ENCODE measurements around the gene LOXHD1.

The LOXHD1 gene

DNA sequence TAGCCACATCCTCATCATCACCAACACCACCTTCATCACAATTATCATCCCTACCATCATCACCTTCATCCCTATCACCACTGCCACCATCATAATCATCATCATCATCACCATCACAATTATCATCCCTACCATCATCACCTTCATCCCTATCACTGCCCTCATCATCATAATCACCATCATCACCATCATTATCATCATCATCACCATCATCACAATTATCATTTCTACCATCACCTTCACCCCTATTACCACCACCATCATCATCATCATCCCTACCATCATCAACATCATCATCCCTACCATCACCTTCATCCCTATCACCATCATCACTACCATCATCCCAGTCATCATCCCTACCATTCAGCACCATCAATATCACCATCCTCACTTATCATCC, 140.5 kb downstream of the LOXHD1 start:
- TF ChIP-seq, protein P1, sequence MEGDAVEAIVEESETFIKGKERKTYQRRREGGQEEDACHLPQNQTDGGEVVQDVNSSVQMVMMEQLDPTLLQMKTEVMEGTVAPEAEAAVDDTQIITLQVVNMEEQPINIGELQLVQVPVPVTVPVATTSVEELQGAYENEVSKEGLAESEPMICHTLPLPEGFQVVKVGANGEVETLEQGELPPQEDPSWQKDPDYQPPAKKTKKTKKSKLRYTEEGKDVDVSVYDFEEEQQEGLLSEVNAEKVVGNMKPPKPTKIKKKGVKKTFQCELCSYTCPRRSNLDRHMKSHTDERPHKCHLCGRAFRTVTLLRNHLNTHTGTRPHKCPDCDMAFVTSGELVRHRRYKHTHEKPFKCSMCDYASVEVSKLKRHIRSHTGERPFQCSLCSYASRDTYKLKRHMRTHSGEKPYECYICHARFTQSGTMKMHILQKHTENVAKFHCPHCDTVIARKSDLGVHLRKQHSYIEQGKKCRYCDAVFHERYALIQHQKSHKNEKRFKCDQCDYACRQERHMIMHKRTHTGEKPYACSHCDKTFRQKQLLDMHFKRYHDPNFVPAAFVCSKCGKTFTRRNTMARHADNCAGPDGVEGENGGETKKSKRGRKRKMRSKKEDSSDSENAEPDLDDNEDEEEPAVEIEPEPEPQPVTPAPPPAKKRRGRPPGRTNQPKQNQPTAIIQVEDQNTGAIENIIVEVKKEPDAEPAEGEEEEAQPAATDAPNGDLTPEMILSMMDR (IDR thresholded peaks at IDR 0.05; ENCODE audit: control insufficient read depth, insufficient read depth, low read depth, low read length, missing control alignments), result no peak
- DNase-seq (ENCODE audit: low read depth), result no peak
- no peak overlapping the region for H3K4me3 ChIP-seq (ENCODE audit: control insufficient read depth, low read depth, low read length)

DNA sequence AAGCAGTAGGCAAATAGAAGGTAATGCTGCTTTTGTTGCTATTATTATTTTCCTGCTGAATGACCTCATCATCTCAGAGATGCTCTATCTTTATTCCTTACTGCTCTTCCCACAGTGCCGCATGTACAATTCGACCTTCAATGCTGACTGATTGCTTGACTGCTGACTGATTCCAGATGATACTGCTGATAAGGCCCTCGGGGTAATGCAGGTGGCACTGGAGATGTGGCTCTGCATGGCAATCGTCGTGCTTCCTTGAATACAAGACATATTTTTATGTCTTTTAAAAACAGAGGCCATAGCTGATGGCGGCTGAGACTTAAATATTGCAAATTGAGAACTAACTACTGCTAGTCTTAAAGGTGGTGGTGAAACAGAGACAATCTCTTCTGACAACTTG, 146.6 kb downstream of the LOXHD1 start:
- TF ChIP-seq, protein P1 (IDR thresholded peaks at IDR 0.05; ENCODE audit: control insufficient read depth, insufficient read depth, low read depth, low read length, missing control alignments), result no peak
- DNase-seq (ENCODE audit: low read depth), result no peak
- H3K4me3 ChIP-seq (ENCODE audit: control insufficient read depth, low read depth, low read length), result no peak overlapping the region

DNA sequence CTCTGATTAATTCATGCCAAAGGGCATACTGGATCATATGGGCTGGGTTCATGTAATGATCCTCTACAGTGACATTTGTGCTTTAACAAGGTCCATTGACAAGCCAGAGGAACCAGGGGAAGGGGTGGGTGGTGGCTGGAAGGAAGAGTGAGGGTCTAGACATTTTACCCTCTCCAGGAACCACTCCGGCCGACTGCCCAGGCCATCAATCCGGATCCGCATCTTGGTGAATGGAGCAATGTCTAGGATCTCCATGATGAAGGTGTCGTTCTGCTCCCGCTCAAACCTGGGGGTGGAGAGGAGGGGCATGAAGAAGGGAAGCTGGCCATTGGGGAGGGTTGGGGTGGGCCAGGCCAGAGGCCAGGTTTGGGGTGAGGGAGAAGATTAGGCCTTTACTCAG, 147.5 kb downstream of the LOXHD1 start:
- TF ChIP-seq, protein P1 (IDR thresholded peaks at IDR 0.05; ENCODE audit: control insufficient read depth, insufficient read depth, low read depth, low read length, missing control alignments), result no peak
- DNase-seq (ENCODE audit: low read depth), result no peak
- H3K4me3 ChIP-seq (ENCODE audit: control insufficient read depth, low read depth, low read length), result no peak overlapping the region

DNA sequence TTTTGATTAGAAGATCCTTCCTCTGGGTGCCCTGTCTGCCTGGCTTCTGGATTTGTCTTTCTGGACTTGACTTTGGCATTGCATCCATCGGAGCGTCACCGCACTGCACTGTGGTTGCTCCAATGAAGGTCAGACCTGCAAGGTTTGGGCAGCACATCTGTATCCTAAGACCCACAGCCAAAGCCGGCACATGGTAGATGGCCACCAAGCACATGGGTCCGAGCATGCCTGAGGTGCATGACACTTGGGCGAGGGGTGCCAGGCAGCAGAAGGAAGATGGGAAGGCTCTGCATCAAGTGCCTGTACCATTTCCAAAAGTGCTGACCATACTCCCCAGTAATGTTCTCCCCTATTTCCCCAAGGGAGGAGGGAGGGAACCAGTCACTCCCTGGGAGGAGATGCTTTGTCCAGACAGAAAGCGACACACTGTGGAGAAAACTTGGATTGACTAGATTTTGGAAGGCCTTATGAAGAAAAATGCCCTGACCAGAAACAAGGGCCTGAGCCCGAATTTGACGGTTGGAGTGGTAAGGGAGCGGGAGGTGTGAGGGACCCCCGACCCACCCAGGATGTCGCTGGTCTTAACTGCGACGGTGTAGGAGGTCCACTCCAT, 149.9 kb downstream of the LOXHD1 start:
- no peak for DNase-seq (ENCODE audit: low read depth)
- TF ChIP-seq, protein P1 (IDR thresholded peaks at IDR 0.05; ENCODE audit: control insufficient read depth, insufficient read depth, low read depth, low read length, missing control alignments), result peak; percentile 8
- H3K4me3 ChIP-seq (ENCODE audit: control insufficient read depth, low read depth, low read length), result no peak overlapping the region

DNA sequence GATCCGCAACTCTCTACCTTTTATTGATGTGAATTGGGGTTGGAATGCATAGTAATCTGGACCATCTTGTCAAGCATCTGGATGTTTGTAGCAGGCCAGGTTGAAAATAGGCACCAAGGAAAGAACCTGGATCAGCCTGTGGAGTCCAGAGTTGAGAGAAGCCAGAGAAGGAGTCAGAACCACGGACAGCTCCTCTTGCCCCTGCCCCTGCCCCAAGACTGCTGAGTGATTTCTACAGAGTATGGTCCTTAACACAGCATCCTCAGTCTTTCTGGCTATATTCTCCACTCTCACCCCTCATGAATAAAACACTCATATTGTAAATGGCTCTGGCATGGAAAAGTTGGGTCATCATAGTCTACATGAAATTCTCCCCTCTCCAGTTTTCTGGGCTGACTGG, 154.6 kb downstream of the LOXHD1 start:
- TF ChIP-seq, protein P1 (IDR thresholded peaks at IDR 0.05; ENCODE audit: control insufficient read depth, insufficient read depth, low read depth, low read length, missing control alignments), result no peak
- no peak overlapping the region for H3K4me3 ChIP-seq (ENCODE audit: control insufficient read depth, low read depth, low read length)
- no peak for DNase-seq (ENCODE audit: low read depth)

DNA sequence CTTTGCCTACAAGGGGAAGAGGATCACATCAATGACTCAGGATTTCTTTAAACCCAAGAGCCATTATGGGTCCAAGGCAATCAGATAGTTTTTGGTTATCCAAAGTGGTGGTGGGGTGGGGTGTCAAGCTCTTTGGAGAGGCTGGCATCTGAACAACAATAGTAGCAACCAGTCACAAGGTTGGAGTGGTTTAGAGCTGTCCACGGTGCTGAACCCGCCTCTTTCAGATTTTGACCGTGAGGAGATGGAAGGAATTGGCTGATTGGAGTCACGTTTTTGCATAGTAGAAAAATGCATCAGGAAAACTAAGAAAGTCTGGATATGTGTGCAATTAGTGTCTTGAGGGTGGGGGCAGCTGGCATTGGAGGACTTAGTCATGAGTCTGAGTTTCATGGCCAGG, 159.9 kb downstream of the LOXHD1 start:
- H3K4me3 ChIP-seq (ENCODE audit: control insufficient read depth, low read depth, low read length), result no peak overlapping the region
- DNase-seq (ENCODE audit: low read depth), result no peak
- TF ChIP-seq, protein P1 (IDR thresholded peaks at IDR 0.05; ENCODE audit: control insufficient read depth, insufficient read depth, low read depth, low read length, missing control alignments), result no peak
